ENCODE data around the gene PSTPIP2.
"Not testable (repeated sequence)": the region's sequence is repeated elsewhere in the genome, so short reads cannot be mapped to it uniquely, and the experiment has no call there.

PSTPIP2 gene

GRCh38 chr18:46034230-46034629, 37.8 kb downstream of the PSTPIP2 start:
- DNase-seq: no peak

GRCh38 chr18:46031741-46032140, 40.3 kb downstream of the PSTPIP2 start:
- no peak for DNase-seq

- DNase-seq: no peak
These were observed 43.5 kb downstream of the PSTPIP2 start for GRCh38 chr18:46028536-46028891.

GRCh38 chr18:46019936-46020335, 52.1 kb downstream of the PSTPIP2 start:
- no peak for DNase-seq

- no peak for DNase-seq
These were observed 58.4 kb downstream of the PSTPIP2 start for GRCh38 chr18:46013484-46014189.

- no peak for DNase-seq
These were observed 61.4 kb downstream of the PSTPIP2 start for GRCh38 chr18:46010676-46011075.

GRCh38 chr18:46010050-46010449, 62.0 kb downstream of the PSTPIP2 start:
- DNase-seq: no peak

- peak; percentile 52 for DNase-seq
These were observed 62.8 kb downstream of the PSTPIP2 start for GRCh38 chr18:46009125-46009840.

GRCh38 chr18:46008531-46008930, 63.5 kb downstream of the PSTPIP2 start:
- DNase-seq: no peak

GRCh38 chr18:46007165-46007564, 64.9 kb downstream of the PSTPIP2 start:
- DNase-seq: no peak

- no peak for DNase-seq
These were observed 69.1 kb downstream of the PSTPIP2 start for GRCh38 chr18:46002934-46003333.

- no peak for DNase-seq
These were observed 70.2 kb downstream of the PSTPIP2 start for GRCh38 chr18:46001892-46002291.

GRCh38 chr18:46001074-46001473, 71.0 kb downstream of the PSTPIP2 start:
- DNase-seq: no peak

GRCh38 chr18:45999536-45999935, 72.5 kb downstream of the PSTPIP2 start:
- no peak for DNase-seq

GRCh38 chr18:45998244-45998643, 73.8 kb downstream of the PSTPIP2 start:
- no peak for DNase-seq

- no peak for DNase-seq
These were observed 74.3 kb downstream of the PSTPIP2 start for GRCh38 chr18:45997700-45998151.

- no peak for DNase-seq
These were observed 76.6 kb downstream of the PSTPIP2 start for GRCh38 chr18:45995461-45995860.

GRCh38 chr18:45993438-45993837, 78.6 kb downstream of the PSTPIP2 start:
- no peak for DNase-seq

GRCh38 chr18:45992527-45992926, 79.5 kb downstream of the PSTPIP2 start:
- DNase-seq: not testable (repeated sequence)

- no peak for DNase-seq
These were observed 80.3 kb downstream of the PSTPIP2 start for GRCh38 chr18:45991788-45992187.

- no peak for DNase-seq
These were observed 87.4 kb downstream of the PSTPIP2 start for GRCh38 chr18:45984546-45985235.

GRCh38 chr18:45981821-45982220, 90.2 kb downstream of the PSTPIP2 start:
- DNase-seq: no peak

- no peak for DNase-seq
These were observed 91.8 kb downstream of the PSTPIP2 start for GRCh38 chr18:45980229-45980628.

GRCh38 chr18:45978084-45978483, 94.0 kb downstream of the PSTPIP2 start:
- DNase-seq: no peak
